HUES64 (cell line): ENCODE results near the gene MMP1.

Experiments
- H3K27ac ChIP-seq: 2 replicates; pipeline ENCODE4 v1.7.0; 2013; ENCODE audit warnings: low read depth, low read length, inconsistent platforms
- H3K27me3 ChIP-seq: 2 replicates; pipeline ENCODE4 v1.6.1; 2013; ENCODE audit warnings: mild to moderate bottlenecking, low read length; ENCODE audit not compliant: insufficient read depth
- H3K36me3 ChIP-seq: 2 replicates; pipeline ENCODE4 v1.6.1; 2013; ENCODE audit warnings: mild to moderate bottlenecking, low read length; ENCODE audit not compliant: insufficient read depth
- H3K4me1 ChIP-seq: 2 replicates; pipeline ENCODE4 v1.6.1; 2013; ENCODE audit warnings: mild to moderate bottlenecking, low read length, moderate library complexity; ENCODE audit not compliant: insufficient read depth
- H3K4me3 ChIP-seq: 2 replicates; pipeline ENCODE4 v1.5.1; 2013; ENCODE audit warnings: mild to moderate bottlenecking, low read length, moderate library complexity
- H3K9ac ChIP-seq: 2 replicates; pipeline ENCODE4 v1.6.1; 2013; ENCODE audit warnings: mild to moderate bottlenecking, low read depth, low read length
- H3K9me3 ChIP-seq: 2 replicates; pipeline ENCODE4 v1.6.1; 2013; ENCODE audit warnings: low read depth, low read length; ENCODE audit not compliant: insufficient read depth
- WGBS: fragments of 150-250, 120-280 bp; methylation state at CpG from one replicate; pipeline ENCODE4 v1.1.7; 2013; ENCODE audit warnings: missing lambda C conversion rate; 5-methylcytosine and 5-hydroxymethylcytosine counted together

The MMP1 gene

GRCh38 chr11:102831128-102831488 lies 33.1 kb upstream of the MMP1 start:
- Histone ChIP-seq H3K27me3 (no peaks in the 10 kb centered on the region), H3K9ac (no peak overlapping the region), H3K36me3 (no peaks in the 10 kb centered on the region), H3K27ac (no peak overlapping the region), H3K9me3 (peaks cover 2% of the 10 kb centered on the region; the same call in 1 of the 2 replicates), H3K4me1 (peaks cover 9% of the 10 kb centered on the region), H3K4me3 (no peak overlapping the region)
- 92% methylated on average over 1 of the region's 2 CpGs for WGBS

GRCh38 chr11:102830001-102830727 lies 32.2 kb upstream of the MMP1 start:
- Histone ChIP-seq H3K4me1 (no peaks in the 10 kb centered on the region), H3K9me3 (peaks cover 9% of the 10 kb centered on the region; the same call in 1 of the 2 replicates), H3K27me3 (no peaks in the 10 kb centered on the region), H3K4me3 (no peak overlapping the region), H3K9ac (no peak overlapping the region), H3K27ac (no peak overlapping the region), H3K36me3 (no peaks in the 10 kb centered on the region)
- WGBS = 92% methylated on average over 4 of the region's 5 CpGs

- WGBS = 90% methylated on average over 6 of the region's 6 CpGs
- no peaks in the 10 kb centered on the region for H3K36me3 ChIP-seq
- H3K27me3 ChIP-seq = no peaks in the 10 kb centered on the region
- H3K27ac ChIP-seq = no peak overlapping the region
- H3K4me1 ChIP-seq = no peaks in the 10 kb centered on the region
- H3K4me3 ChIP-seq = no peak overlapping the region
- peaks cover 9% of the 10 kb centered on the region; the same call in 1 of the 2 replicates for H3K9me3 ChIP-seq
- H3K9ac ChIP-seq = no peak overlapping the region
Measured at GRCh38 chr11:102829316-102830000, 31.5 kb upstream of the MMP1 start.

GRCh38 chr11:102824556-102824955 lies 26.6 kb upstream of the MMP1 start:
- Histone ChIP-seq H3K9ac (no peak overlapping the region), H3K27me3 (no peaks in the 10 kb centered on the region), H3K4me1 (no peaks in the 10 kb centered on the region), H3K9me3 (peaks cover 9% of the 10 kb centered on the region; the same call in 1 of the 2 replicates), H3K36me3 (no peaks in the 10 kb centered on the region), H3K4me3 (no peak overlapping the region), H3K27ac (no peak overlapping the region)
- WGBS = no CpG with 5 or more reads among the region's 1 CpG

- Histone ChIP-seq H3K4me1 (no peaks in the 10 kb centered on the region), H3K36me3 (no peaks in the 10 kb centered on the region), H3K4me3 (no peak overlapping the region), H3K9ac (no peak overlapping the region), H3K9me3 (no peaks in the 10 kb centered on the region), H3K27ac (no peak overlapping the region), H3K27me3 (no peaks in the 10 kb centered on the region)
- 90% methylated on average over 6 of the region's 6 CpGs for WGBS
Measured at GRCh38 chr11:102819491-102819890, 21.5 kb upstream of the MMP1 start.

GRCh38 chr11:102813484-102813883 lies 15.5 kb upstream of the MMP1 start:
- 92% methylated on average over 1 of the region's 1 CpG for WGBS
- H3K9ac ChIP-seq = no peak overlapping the region
- H3K27me3 ChIP-seq = no peaks in the 10 kb centered on the region

GRCh38 chr11:102812188-102812587 lies 14.2 kb upstream of the MMP1 start:
- Histone ChIP-seq H3K27ac (no peak overlapping the region), H3K4me3 (no peak overlapping the region), H3K4me1 (no peaks in the 10 kb centered on the region), H3K27me3 (no peaks in the 10 kb centered on the region), H3K36me3 (no peaks in the 10 kb centered on the region), H3K9me3 (no peaks in the 10 kb centered on the region), H3K9ac (no peak overlapping the region)
- 93% methylated on average over 3 of the region's 3 CpGs for WGBS

More at GRCh38 chr11:102813484-102813883, 15.5 kb upstream of the MMP1 start:
- H3K4me1 ChIP-seq = no peaks in the 10 kb centered on the region
- H3K36me3 ChIP-seq = no peaks in the 10 kb centered on the region
- no peak overlapping the region for H3K27ac ChIP-seq
- no peaks in the 10 kb centered on the region for H3K9me3 ChIP-seq
- H3K4me3 ChIP-seq = no peak overlapping the region

GRCh38 chr11:102810950-102811660 lies 13.1 kb upstream of the MMP1 start:
- H3K9ac ChIP-seq = no peak overlapping the region
- no peak overlapping the region for H3K27ac ChIP-seq
- 33% methylated on average over 3 of the region's 3 CpGs for WGBS
- no peaks in the 10 kb centered on the region for H3K9me3 ChIP-seq
- no peak overlapping the region for H3K4me3 ChIP-seq
- no peaks in the 10 kb centered on the region for H3K4me1 ChIP-seq
- H3K36me3 ChIP-seq = no peaks in the 10 kb centered on the region
- no peaks in the 10 kb centered on the region for H3K27me3 ChIP-seq

- Histone ChIP-seq H3K27me3 (no peaks in the 10 kb centered on the region), H3K9me3 (no peaks in the 10 kb centered on the region), H3K4me1 (no peaks in the 10 kb centered on the region), H3K4me3 (no peak overlapping the region), H3K9ac (no peak overlapping the region), H3K36me3 (no peaks in the 10 kb centered on the region), H3K27ac (no peak overlapping the region)
- 92% methylated on average over 2 of the region's 2 CpGs for WGBS
Measured at GRCh38 chr11:102809971-102810370, 12.0 kb upstream of the MMP1 start.

- WGBS = 66% methylated on average over 19 of the region's 19 CpGs
- Histone ChIP-seq H3K9ac (no peak overlapping the region), H3K27ac (no peak overlapping the region), H3K9me3 (no peaks in the 10 kb centered on the region), H3K4me1 (no peaks in the 10 kb centered on the region), H3K4me3 (peak overlapping the region; percentile 16; the same call in 1 of the 2 replicates), H3K27me3 (no peaks in the 10 kb centered on the region), H3K36me3 (no peaks in the 10 kb centered on the region)
Measured at GRCh38 chr11:102807921-102808320, 10.0 kb upstream of the MMP1 start.

- Histone ChIP-seq H3K27me3 (no peaks in the 10 kb centered on the region), H3K9me3 (no peaks in the 10 kb centered on the region), H3K36me3 (no peaks in the 10 kb centered on the region), H3K27ac (no peak overlapping the region), H3K4me3 (no peak overlapping the region), H3K9ac (no peak overlapping the region), H3K4me1 (no peaks in the 10 kb centered on the region)
- 89% methylated on average over 3 of the region's 3 CpGs for WGBS
Measured at GRCh38 chr11:102806296-102806695, 8.3 kb upstream of the MMP1 start.
